GM19395 (cell line): ENCODE measurements around the gene UNC5B.

Experiments used
- ATAC-seq: cut with Tn5 transposase; IDR thresholded peaks from one replicate; pipeline ENCODE4 v1.9.1; 2021; ENCODE audit warnings: mild to moderate bottlenecking, moderate library complexity; ENCODE audit not compliant: unreplicated experiment

The UNC5B gene

DNA sequence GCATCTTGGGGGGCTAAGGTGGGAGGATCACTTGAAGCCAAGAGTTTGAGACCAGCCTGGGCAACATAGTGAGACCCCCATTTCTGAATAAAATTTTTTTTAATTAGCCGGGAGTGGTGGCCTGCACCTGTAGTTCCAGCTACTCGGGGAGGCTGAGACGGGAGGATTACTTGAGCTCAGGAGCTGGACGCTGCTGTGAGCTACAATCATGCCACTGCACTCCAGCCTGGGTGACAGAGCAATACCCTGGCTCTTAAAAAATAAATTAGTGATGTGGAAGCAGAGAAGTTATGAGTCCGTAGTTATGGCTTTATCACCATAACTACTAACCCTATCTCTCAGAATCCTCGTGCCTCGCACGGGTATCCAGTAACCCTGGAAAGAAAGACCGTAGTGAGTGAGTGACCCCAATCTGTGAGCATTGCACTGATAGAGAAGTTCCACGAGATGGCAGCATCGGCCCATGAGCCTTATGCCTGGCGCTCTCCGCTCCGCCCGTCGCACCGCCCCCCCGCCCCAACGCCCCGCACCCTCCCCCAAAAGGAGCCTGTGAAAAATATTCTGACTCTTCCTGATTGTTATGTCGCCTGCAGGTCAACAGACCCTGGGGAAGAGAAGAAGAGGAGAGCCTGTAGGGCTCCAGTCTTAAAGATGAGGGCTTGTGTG is 101.8 kb downstream of the UNC5B start:
- no peak for ATAC-seq

- ATAC-seq, result no peak
Measured at GRCh38 chr10:71314694-71315225, 102.4 kb downstream of the UNC5B start.

- no peak for ATAC-seq
Measured at GRCh38 chr10:71316056-71316785, 103.9 kb downstream of the UNC5B start.

DNA sequence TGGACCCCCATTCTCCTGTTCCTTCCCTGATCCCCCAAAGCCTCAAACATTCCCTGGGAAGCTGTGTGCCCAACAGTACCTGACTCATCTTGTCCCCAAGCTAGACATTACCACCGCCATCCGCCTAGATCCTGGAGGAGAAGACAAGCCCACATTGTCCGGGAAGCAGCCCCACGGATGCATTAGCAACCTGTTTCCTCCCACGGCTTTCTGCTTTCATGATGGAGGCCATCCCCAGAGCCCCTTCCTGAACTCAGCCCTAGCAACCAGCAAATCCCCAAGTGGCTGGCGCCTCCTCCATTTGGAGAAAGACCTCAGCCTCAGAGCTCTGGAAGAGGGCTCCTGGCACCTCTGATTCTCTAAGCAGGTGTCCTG is 104.4 kb downstream of the UNC5B start:
- ATAC-seq, result no peak

- no peak for ATAC-seq
Measured at GRCh38 chr10:71317739-71318138, 105.4 kb downstream of the UNC5B start.

DNA sequence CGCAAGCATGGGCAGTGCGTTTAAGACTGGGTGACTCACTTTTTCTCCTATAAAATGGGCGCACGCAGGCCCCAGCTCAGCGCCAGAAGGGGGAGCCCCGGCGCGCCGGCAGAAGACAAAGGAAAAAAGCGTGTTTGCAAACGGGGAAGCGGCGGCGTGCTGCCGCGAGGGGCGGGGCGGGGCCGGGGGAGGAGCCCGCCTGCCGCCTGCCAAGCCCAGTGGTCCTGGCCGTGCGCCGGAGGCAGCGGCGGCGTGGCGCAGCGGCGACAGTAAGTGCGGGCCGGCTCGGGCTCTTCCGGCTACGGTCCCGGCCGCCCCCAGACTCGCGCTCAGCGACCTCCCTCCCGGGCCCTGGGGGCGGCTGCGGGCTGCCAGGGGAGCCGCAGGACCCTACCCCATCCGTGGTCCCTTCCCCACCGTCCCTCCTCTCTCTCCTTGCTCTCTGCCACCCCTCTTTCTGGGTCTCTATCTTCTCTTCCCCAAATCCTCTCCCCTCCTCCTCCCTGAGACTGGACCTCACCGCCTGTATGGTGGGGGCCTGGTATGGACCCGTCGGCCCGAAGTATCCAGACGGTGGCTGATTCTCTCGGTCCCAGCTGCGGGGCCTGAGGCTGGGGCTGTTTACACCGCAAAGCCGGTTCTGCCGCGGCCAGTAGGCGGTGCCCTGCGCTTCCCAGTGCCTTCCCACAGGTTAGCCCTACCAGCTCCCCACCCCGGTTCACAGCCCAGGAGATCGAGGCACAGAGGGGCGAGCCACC is 106.9 kb downstream of the UNC5B start, which contains the start of gene SLC29A3:
TSS of gene SLC29A3 (plus strand) at position 218 of the 758 bp plus-strand sequence. CDS start at position 269, 51 bp downstream.
- ATAC-seq, result peak; percentile 80

DNA sequence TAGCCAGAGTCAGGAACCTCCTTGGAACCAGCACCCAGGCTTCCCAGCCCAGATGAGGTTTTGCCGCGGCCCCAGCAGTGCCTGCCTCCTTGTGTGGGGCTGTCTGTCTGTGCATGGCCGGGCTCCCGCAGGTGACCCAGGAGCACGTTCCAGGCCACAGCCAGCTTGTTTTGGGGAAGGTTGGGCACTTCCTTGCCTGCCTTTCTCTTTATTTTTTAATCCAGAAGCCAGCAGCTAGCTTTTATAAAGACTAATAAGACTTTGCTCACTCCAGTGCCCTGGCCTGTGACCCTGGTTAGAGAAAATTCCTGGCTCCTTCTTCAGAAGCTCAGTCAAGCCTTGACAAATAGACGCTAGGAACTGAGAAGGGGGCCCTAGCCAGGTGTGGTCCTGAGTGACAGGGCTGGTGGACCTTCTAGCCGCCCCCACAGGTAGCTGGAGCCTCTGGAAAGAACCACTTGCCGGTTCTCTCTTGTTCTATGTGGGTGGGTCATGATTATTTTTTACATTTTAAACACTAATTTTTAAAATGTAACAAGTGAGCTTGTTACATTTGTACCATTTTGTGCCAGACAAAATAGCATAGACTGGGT is 107.5 kb downstream of the UNC5B start:
- ATAC-seq, result no peak

- ATAC-seq, result no peak
Measured at GRCh38 chr10:71320592-71320991, 108.2 kb downstream of the UNC5B start.

DNA sequence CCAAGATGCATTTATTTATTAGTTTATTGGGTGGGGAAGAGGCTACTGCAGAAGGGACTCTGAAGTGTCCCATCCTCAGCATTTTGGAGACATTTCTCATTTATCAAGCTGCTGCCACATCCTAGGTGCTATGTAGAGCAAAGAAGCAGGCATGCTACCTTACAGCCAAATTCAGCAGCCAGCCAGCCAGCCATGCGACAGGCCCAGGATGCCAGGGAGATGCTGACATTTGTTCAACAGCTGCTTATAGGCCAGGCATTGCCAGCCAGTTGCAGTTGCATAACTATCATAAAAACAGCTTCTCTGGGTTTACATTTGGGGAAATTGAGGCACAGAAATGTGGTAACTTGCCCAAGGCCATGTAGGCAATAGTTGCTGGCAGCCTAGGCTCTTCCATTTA is 109.0 kb downstream of the UNC5B start:
- ATAC-seq, result no peak

- no peak for ATAC-seq
Measured at GRCh38 chr10:71323407-71323806, 111.0 kb downstream of the UNC5B start.

DNA sequence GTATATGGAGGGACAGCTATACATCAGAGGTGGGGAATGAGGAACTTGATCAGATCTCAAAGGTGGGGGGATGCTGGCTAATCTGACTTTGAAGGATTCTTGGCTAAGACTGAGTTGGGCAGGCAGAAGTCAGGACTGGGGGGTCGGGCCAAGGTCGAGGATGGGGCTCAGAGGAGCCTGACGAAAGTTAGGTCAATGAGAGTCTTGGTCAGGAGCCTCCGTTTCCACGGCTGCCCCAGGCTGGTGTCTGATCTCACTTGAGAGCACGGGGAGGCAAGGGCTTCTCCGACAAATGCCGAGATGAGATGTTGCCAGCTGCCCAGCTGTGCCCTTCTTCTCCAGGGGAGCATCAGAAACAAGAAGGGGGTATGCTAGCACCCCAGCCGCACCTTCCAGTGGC is 112.4 kb downstream of the UNC5B start:
- ATAC-seq, result no peak

- ATAC-seq, result no peak
Measured at GRCh38 chr10:71325267-71325666, 112.9 kb downstream of the UNC5B start.

GRCh38 chr10:71326464-71326881 is 114.1 kb downstream of the UNC5B start:
- ATAC-seq, result no peak

- ATAC-seq, result no peak
Measured at GRCh38 chr10:71330789-71331404, 118.5 kb downstream of the UNC5B start.

DNA sequence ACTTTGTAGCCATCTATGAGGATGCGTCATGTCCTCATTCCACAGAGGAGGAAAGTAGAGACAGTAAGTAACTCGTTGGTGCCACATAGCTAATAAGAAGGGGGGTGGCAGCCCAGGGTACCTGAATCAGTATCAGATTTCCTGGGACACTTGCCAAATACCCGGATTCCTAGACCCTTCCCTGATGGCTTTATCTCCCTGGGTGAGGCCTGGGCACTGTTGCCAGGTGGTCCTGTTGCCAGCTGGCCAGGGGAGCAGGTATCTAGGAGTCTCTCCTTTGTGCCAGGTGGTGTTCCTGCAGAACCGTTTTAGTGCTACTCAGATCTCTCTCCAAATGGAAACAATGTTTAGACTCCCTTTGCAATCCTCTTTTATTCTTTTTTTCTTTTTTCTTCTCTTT is 119.4 kb downstream of the UNC5B start:
- no peak for ATAC-seq

GRCh38 chr10:71332466-71332865 is 120.1 kb downstream of the UNC5B start:
- ATAC-seq, result no peak

GRCh38 chr10:71333129-71333887 is 120.9 kb downstream of the UNC5B start:
- no peak for ATAC-seq

- no peak for ATAC-seq
Measured at GRCh38 chr10:71334221-71334791, 121.9 kb downstream of the UNC5B start.

DNA sequence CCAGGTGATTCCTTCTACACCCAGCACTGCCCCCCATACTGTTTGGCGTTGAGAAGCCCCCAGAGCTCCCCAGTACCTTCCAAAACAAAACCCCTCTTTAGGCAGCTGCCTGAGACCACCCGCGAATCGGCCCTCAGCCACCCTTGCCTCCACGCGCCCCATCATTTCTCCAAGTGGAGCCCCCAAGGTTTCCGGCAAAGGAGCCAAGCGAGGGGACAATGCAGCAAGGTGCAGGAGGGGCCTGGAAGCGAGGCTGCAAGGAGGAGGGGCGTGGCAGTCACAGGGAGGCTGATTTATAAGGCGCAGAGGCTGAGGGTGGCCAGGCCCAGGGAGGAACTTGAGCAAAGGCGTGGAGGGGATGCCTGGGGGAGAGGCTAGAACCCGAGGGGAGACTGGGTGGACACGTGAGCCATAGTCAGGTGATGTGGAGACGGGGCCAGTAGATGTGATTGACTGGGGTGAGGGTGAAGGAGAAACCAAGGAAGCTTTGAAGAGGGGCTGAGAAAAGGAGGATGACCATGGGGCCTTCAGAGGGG is 122.9 kb downstream of the UNC5B start:
- ATAC-seq, result no peak
